Retinal pigment epithelial cell (primary cell): Measurements from ENCODE around the gene TEX19.

Experiments
- DNase-seq: peaks from one replicate; pipeline ENCODE4 v3.0.0-alpha.2; 2010; ENCODE audit warnings: low read depth
- H3K4me3 ChIP-seq: 2 replicates; pipeline ENCODE4 v1.5.1; 2011; ENCODE audit warnings: mild to moderate bottlenecking, low read length, control low read depth, moderate library complexity
- TF ChIP-seq, protein P1 (sequence below): conservative IDR thresholded peaks from 2 replicates; pipeline ENCODE4 v1.5.1; 2011; ENCODE audit warnings: low read depth, low read length, control low read depth, inconsistent platforms

TEX19 gene

GRCh38 chr17:82319619-82320062, 39.4 kb upstream of the TEX19 start:
- no peak overlapping the region for H3K4me3 ChIP-seq
- DNase-seq: no peak
- TF ChIP-seq, protein P1, sequence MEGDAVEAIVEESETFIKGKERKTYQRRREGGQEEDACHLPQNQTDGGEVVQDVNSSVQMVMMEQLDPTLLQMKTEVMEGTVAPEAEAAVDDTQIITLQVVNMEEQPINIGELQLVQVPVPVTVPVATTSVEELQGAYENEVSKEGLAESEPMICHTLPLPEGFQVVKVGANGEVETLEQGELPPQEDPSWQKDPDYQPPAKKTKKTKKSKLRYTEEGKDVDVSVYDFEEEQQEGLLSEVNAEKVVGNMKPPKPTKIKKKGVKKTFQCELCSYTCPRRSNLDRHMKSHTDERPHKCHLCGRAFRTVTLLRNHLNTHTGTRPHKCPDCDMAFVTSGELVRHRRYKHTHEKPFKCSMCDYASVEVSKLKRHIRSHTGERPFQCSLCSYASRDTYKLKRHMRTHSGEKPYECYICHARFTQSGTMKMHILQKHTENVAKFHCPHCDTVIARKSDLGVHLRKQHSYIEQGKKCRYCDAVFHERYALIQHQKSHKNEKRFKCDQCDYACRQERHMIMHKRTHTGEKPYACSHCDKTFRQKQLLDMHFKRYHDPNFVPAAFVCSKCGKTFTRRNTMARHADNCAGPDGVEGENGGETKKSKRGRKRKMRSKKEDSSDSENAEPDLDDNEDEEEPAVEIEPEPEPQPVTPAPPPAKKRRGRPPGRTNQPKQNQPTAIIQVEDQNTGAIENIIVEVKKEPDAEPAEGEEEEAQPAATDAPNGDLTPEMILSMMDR: no peak

- TF ChIP-seq, protein P1: no peak
- no peak overlapping the region for H3K4me3 ChIP-seq
- DNase-seq: no peak
These were observed 38.8 kb upstream of the TEX19 start for GRCh38 chr17:82320140-82320840.

GRCh38 chr17:82320956-82321927, 37.8 kb upstream of the TEX19 start:
- H3K4me3 ChIP-seq: no peak overlapping the region
- TF ChIP-seq, protein P1: peak; percentile 56
- DNase-seq: no peak

GRCh38 chr17:82321947-82322466, 37.0 kb upstream of the TEX19 start:
- no peak overlapping the region for H3K4me3 ChIP-seq
- TF ChIP-seq, protein P1: no peak
- DNase-seq: no peak

DNA sequence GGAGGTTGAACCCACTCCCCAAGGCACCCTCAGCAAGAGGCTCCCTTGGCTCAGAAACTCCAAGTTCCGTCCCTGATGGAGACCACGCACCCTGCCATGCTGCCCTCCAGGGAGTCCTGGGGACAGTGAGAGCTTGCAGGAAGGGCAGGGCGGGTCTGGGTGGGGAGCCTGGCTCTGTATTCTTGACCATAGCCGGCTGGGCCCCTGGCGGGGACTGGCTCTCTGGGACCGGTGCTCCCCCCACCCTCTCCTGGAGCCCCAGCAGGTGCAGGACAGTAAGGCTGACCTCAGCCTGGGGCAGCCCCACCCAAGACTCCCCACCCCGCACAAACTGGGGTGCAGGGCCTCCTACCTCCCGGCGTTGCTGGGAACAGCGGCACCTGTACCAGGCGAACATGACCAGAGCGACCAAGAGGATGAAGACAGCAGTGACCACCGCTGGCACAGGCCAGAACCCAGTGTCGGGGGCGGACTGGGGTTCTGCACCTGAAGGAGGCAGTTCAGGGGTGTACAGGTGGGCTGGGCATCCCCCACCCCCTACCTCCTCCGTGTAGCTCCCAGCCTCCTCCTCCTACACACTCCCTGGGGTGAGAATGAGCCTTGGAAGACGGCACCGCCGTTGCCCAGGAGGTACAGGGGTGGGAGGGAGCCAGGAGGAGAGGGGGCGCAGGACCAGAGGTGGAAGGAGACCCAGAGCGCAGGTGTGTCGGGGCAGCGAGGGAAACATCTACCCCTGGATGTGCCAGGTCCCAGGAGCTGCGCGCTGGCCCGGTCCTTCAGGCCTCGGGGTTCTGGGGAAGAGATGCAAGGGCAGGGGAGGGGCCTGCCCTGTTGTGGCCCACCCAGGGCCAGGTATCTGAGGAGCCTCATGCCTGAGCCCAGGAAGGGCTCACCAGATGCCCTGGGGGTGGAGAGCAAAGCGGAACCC, 36.3 kb upstream of the TEX19 start:
- no peak overlapping the region for H3K4me3 ChIP-seq
- DNase-seq: no peak
- TF ChIP-seq, protein P1: no peak

- DNase-seq: no peak
- TF ChIP-seq, protein P1: no peak
- no peak overlapping the region for H3K4me3 ChIP-seq
These were observed 35.4 kb upstream of the TEX19 start for GRCh38 chr17:82323514-82324234.
